DND-41 (cell line): ENCODE measurements around the gene PALD1.

Source experiments
- ATAC-seq: fragments of 200-7000 bp; cut with Tn5 transposase; 3 replicates; pipeline ENCODE4 v1.9.1; 2021; ENCODE audit warnings: low read depth; ENCODE audit not compliant: insufficient read depth
- DNase-seq: peaks from one replicate; pipeline ENCODE4 v3.0.0-alpha.2; 2020
- H2AFZ ChIP-seq: 2 replicates; pipeline ENCODE4 v1.6.0; 2012; ENCODE audit warnings: low read depth, low read length
- H3K27ac ChIP-seq: 2 replicates; pipeline ENCODE4 v1.5.1; 2012; ENCODE audit warnings: low read length, inconsistent platforms
- H3K27me3 ChIP-seq: fragments of 200-600 bp; sonication (generic); 2 replicates; pipeline ENCODE4 v1.6.0; 2012; ENCODE audit warnings: low read length, mild to moderate bottlenecking, inconsistent platforms; ENCODE audit not compliant: insufficient read depth, poor library complexity
- H3K36me3 ChIP-seq: 2 replicates; pipeline ENCODE4 v1.5.1; 2012; ENCODE audit warnings: low read length, inconsistent platforms; ENCODE audit not compliant: insufficient read depth
- H3K4me1 ChIP-seq: 2 replicates; pipeline ENCODE4 v1.5.1; 2012; ENCODE audit warnings: mild to moderate bottlenecking, low read length; ENCODE audit not compliant: insufficient read depth
- H3K4me2 ChIP-seq: 2 replicates; pipeline ENCODE4 v1.6.0; 2012; ENCODE audit warnings: mild to moderate bottlenecking, moderate library complexity, low read length, inconsistent platforms; ENCODE audit not compliant: insufficient read depth
- H3K4me3 ChIP-seq, 2 experiments: fragments of 200-600 bp in 1 of 2; shearing (Covaris generic) in 1 of 2; 2 replicates each; pipeline ENCODE4 v1.5.1; 2012 to 2016; ENCODE audit warnings: inconsistent platforms in 2 of 2, low read length in 2 of 2, mild to moderate bottlenecking in 2 of 2, low read depth in 1 of 2, moderate library complexity in 1 of 2
- H3K79me2 ChIP-seq: 2 replicates; pipeline ENCODE4 v1.6.0; 2012; ENCODE audit warnings: low read length, inconsistent platforms; ENCODE audit not compliant: insufficient read depth
- H3K9ac ChIP-seq: 2 replicates; pipeline ENCODE4 v1.6.0; 2012; ENCODE audit warnings: low read depth, mild to moderate bottlenecking, inconsistent platforms, low read length, moderate library complexity
- H3K9me3 ChIP-seq: 2 replicates; pipeline ENCODE4 v1.5.1; 2012; ENCODE audit warnings: low read length, moderate library complexity, mild to moderate bottlenecking, inconsistent platforms; ENCODE audit not compliant: insufficient read depth, severe bottlenecking
- H4K20me1 ChIP-seq: 2 replicates; pipeline ENCODE4 v1.6.0; 2012; ENCODE audit warnings: low read length; ENCODE audit not compliant: insufficient read depth
- EZH2 ChIP-seq: IDR thresholded peaks from 3 replicates; pipeline ENCODE4 v1.6.1; 2012; ENCODE audit warnings: borderline replicate concordance, low read depth, mild to moderate bottlenecking, moderate library complexity, low read length, inconsistent platforms; ENCODE audit not compliant: severe bottlenecking
- TF ChIP-seq, protein P1 (sequence below): IDR thresholded peaks from 2 replicates; pipeline ENCODE4 v1.5.1; 2012; ENCODE audit warnings: borderline replicate concordance, low read length, moderate library complexity, mild to moderate bottlenecking; ENCODE audit not compliant: poor library complexity, severe bottlenecking; ENCODE audit errors: extremely low read depth

The PALD1 gene

DNA sequence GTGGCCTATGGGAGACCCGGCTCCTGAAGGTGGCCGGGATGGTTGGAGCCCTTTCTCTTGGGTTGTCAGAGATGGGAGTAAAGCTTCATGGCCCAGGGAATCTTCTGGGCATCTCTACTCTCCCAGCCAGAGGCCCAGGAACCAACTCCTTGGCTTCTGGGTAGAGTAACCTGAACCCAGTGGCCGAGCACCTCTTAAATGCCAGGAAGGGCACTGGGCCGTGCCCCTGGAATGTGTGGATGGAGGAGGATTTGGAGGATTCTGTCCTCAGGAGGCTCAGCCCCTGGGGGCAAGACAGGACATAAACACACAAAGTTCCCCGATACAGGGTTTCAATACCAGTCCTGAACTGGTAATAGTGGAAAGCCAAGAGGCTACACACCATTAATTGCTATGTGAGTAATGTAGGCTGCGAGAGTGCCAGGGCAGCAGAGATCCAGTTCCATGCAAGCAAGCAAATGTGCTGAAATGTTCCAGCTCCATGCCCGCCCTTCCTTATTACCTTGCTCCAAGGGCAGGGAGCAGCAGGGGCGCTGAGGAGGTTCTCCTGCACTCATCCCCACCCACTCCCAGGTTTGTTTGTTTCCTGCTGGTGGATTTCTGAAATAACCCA is 1.2 kb downstream of the PALD1 start:
- H3K4me3 ChIP-seq: peak overlapping the region; percentile 45 to 62; a peak in 3 of 4 replicates
- TF ChIP-seq, protein P1, sequence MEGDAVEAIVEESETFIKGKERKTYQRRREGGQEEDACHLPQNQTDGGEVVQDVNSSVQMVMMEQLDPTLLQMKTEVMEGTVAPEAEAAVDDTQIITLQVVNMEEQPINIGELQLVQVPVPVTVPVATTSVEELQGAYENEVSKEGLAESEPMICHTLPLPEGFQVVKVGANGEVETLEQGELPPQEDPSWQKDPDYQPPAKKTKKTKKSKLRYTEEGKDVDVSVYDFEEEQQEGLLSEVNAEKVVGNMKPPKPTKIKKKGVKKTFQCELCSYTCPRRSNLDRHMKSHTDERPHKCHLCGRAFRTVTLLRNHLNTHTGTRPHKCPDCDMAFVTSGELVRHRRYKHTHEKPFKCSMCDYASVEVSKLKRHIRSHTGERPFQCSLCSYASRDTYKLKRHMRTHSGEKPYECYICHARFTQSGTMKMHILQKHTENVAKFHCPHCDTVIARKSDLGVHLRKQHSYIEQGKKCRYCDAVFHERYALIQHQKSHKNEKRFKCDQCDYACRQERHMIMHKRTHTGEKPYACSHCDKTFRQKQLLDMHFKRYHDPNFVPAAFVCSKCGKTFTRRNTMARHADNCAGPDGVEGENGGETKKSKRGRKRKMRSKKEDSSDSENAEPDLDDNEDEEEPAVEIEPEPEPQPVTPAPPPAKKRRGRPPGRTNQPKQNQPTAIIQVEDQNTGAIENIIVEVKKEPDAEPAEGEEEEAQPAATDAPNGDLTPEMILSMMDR: no peak
- no peak for TF ChIP-seq EZH2
- H3K4me2 ChIP-seq: peak overlapping the region; percentile 86
- H3K27me3 ChIP-seq: no peaks in the 10 kb centered on the region
- no peak for DNase-seq
- ATAC-seq: no peak
- peaks cover 41% of the 10 kb centered on the region for H3K4me1 ChIP-seq
- no peaks in the 10 kb centered on the region; the same call in 1 of the 2 replicates for H3K79me2 ChIP-seq
- H3K9me3 ChIP-seq: no peaks in the 10 kb centered on the region
- H3K36me3 ChIP-seq: no peaks in the 10 kb centered on the region
- H3K27ac ChIP-seq: peak overlapping the region; percentile 65
- H3K9ac ChIP-seq: peak overlapping the region; percentile 64
- peaks cover 50% of the 10 kb centered on the region for H4K20me1 ChIP-seq
- H2AFZ ChIP-seq: peak overlapping the region; percentile 66; the same call in 1 of the 2 replicates

DNA sequence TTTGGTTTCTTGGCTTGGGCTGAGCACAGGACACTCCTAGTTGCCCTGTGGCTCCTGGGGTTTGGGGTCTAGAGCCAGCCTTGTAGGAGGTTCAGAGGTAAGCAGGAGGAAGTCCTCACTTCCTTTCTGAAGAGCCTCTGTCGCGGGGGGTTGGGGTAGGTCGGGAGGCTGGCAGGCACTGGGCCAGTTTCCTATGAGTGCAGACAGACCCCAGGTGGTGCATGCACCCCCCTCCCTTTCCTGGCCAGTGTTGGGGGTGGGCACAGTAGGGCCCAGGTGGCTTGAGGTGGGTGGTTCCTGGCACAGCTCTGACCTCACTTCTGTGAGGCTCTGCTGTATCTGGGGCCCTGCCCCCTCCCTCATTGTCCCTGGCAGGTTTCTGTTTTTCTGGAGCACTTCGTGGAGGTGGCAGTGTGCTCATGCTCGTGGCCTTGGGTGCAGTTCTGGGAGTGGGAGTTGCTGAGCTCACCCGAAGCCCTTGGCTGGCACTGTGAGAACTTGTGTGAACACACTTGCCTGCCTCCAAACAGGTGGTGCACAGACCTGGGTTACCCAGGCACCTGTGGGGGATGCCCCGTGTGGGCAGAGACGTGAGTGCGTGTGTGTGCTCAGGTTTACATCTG is 1.8 kb downstream of the PALD1 start:
- no peaks in the 10 kb centered on the region; the same call in 1 of the 2 replicates for H3K79me2 ChIP-seq
- peak overlapping the region; percentile 64; the same call in 1 of the 2 replicates for H3K9ac ChIP-seq
- H3K4me1 ChIP-seq: peaks cover 41% of the 10 kb centered on the region
- H3K27me3 ChIP-seq: no peaks in the 10 kb centered on the region
- peak overlapping the region; percentile 86 for H3K4me2 ChIP-seq
- TF ChIP-seq, protein P1: no peak
- TF ChIP-seq EZH2: no peak
- H3K36me3 ChIP-seq: no peaks in the 10 kb centered on the region
- peaks cover 50% of the 10 kb centered on the region for H4K20me1 ChIP-seq
- H3K9me3 ChIP-seq: no peaks in the 10 kb centered on the region
- H3K27ac ChIP-seq: peak overlapping the region; percentile 65
- peak overlapping the region in 1 of 2 experiments; percentile 62; a peak in 3 of 4 replicates for H3K4me3 ChIP-seq
- no peak overlapping the region for H2AFZ ChIP-seq
- peak; percentile 63 for ATAC-seq
- DNase-seq: peak; percentile 84

DNA sequence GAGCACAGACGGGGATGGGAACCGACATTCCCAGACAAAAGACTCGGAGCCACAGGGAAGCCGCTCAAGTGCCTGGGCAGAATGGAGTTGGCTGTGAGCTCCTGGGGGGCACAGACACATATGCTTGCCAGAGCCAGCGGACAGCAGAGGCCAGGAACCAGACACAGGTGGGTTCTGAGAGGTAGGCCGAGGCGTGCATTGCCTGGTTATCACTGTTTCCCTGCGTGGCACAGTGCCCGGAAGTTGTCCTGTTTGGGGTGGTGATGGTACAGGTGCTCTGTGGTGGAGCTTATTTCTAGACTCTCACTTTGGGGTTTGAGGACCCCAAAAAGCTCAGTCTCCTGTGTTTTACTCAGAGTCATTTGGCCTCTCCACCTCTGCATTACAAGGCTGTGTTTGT is 2.5 kb downstream of the PALD1 start:
- DNase-seq (no peak), ATAC-seq (no peak)
- Histone ChIP-seq H3K4me3 (peak overlapping the region in 1 of 2 experiments; percentile 62; a peak in 2 of 4 replicates), H3K9ac (no peak overlapping the region), H3K9me3 (no peaks in the 10 kb centered on the region), H2AFZ (no peak overlapping the region), H3K27me3 (no peaks in the 10 kb centered on the region), H4K20me1 (peaks cover 46% of the 10 kb centered on the region), H3K79me2 (no peaks in the 10 kb centered on the region; the same call in 1 of the 2 replicates), H3K36me3 (peaks cover 3% of the 10 kb centered on the region), H3K27ac (peak overlapping the region; percentile 65; the same call in 1 of the 2 replicates), H3K4me2 (peak overlapping the region; percentile 86), H3K4me1 (peaks cover 41% of the 10 kb centered on the region)
- TF ChIP-seq, protein P1: no peak
- no peak for TF ChIP-seq EZH2
